BJ (cell line): Measurements from ENCODE around the gene MEX3A. TPM values are rescaled to one million over a fixed set of nuclear protein-coding genes. Genes with fewer than 3 reads are reported as not detected.
"Not testable (repeated sequence)": the region's sequence is repeated elsewhere in the genome, so short reads cannot be mapped to it uniquely, and the experiment has no call there.

Experiments used
- CTCF ChIA-PET: fragments of 350-600 bp; formaldehyde crosslinking; extraction: SDS; loops from one replicate; lab custom pipeline; 2021; ENCODE audit warnings: antibody characterized with exemption, inconsistent platforms; lab: Yijun Ruan, JAX
- POLR2A ChIA-PET: fragments of 300-600 bp; sonication (Branson Sonifier 250); formaldehyde crosslinking; extraction: SDS; loops from one replicate; lab custom pipeline; 2021; ENCODE audit warnings: antibody characterized with exemption; lab: Charles Lee
- DNase-seq: peaks from one replicate; pipeline ENCODE4 v3.0.0-alpha.2; 2011; ENCODE audit warnings: low read depth
- H3K27me3 ChIP-seq: 2 replicates; pipeline ENCODE4 v1.6.0; 2011; ENCODE audit warnings: low read length; ENCODE audit not compliant: control insufficient read depth, insufficient read depth
- H3K36me3 ChIP-seq: 2 replicates; pipeline ENCODE4 v1.5.1; 2011; ENCODE audit warnings: low read length; ENCODE audit not compliant: control insufficient read depth, insufficient read depth
- H3K4me3 ChIP-seq: 2 replicates; pipeline ENCODE4 v1.5.1; 2011; ENCODE audit warnings: low read depth, mild to moderate bottlenecking, control low read depth, low read length
- polyA plus RNA-seq: library from polyadenylated mRNA; depleted of rRNA; stranded (reverse); fragments of >200 nt; gene quantifications from 2 replicates; pipeline ENCODE4 v1.2.3, GENCODE V29; 2011
- TF ChIP-seq, protein P1 (sequence below): IDR thresholded peaks from 2 replicates; pipeline ENCODE4 v1.5.1; 2011; ENCODE audit warnings: low read depth, mild to moderate bottlenecking, control low read depth, inconsistent platforms, low read length, moderate library complexity; ENCODE audit not compliant: insufficient read depth

The MEX3A gene
- polyA plus RNA-seq, 1 experiment = 1.9 TPM

DNA sequence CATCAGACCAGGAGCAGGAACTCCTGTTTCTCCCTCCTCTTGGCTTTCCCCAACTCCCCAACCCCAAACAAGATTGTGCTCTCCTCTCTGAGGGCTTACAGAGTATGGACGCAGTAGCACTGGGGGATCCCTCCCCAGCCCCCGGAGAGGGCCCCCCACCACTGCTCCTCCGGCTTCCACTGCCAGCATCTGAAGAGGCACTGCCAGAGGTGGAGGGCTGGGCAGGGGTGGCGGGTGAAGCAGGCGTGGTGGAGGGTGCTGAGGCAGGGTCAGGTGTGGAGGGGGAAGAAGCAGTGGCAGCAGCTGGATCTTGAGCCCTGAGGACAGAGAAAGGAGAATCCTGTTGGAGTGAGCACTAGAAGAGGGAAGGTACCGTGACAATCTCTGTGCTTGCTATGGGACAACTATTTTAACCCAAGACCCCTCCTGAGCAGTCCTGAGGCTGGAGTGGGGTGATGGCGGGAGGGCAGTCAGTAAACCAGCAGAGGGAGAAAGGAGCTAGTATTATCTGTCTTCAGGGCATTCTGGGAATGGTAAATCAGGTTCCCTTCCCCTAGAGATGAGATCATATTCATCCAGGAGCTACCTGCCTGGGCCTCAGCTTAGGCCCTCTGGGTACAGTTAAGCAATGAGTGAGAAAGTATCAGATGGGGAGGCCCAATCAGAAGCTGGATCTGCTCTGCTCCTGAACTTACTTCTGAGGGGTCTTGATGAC is 31.1 kb downstream of the MEX3A start:
- POLR2A ChIA-PET = no interaction called here
- CTCF ChIA-PET = interaction anchor here (0.7 to 2.1 kb wide), 4 partner anchors 9 to 15 kb away, joined by 3 to 6 read pairs (median 4); no protein-coding TSS in a partner anchor
- no peak for DNase-seq
- peaks cover 3% of the 10 kb centered on the region for H3K36me3 ChIP-seq
- TF ChIP-seq, protein P1, sequence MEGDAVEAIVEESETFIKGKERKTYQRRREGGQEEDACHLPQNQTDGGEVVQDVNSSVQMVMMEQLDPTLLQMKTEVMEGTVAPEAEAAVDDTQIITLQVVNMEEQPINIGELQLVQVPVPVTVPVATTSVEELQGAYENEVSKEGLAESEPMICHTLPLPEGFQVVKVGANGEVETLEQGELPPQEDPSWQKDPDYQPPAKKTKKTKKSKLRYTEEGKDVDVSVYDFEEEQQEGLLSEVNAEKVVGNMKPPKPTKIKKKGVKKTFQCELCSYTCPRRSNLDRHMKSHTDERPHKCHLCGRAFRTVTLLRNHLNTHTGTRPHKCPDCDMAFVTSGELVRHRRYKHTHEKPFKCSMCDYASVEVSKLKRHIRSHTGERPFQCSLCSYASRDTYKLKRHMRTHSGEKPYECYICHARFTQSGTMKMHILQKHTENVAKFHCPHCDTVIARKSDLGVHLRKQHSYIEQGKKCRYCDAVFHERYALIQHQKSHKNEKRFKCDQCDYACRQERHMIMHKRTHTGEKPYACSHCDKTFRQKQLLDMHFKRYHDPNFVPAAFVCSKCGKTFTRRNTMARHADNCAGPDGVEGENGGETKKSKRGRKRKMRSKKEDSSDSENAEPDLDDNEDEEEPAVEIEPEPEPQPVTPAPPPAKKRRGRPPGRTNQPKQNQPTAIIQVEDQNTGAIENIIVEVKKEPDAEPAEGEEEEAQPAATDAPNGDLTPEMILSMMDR = no peak
- no peak overlapping the region for H3K4me3 ChIP-seq
- H3K27me3 ChIP-seq = no peaks in the 10 kb centered on the region

DNA sequence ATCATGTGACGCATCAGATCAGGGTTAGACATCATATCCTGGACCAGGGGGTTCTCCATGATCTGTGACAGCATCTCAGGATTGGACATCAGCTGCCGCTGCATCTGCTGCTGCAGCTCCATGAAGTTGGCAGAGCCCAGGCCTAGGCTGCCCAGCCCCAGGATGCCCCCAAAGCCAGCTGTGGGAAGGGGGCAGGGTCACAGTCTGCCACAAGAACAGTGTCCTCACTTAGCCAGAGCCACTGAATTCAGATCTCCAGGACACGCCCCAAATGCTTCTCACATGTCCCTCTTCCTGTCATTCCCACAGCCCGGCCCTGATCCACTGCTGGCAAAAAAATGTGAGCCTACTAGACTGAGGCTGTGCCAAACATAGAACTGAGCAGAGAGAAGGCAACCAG is 31.9 kb downstream of the MEX3A start:
- DNase-seq = no peak
- Histone ChIP-seq H3K36me3 (peaks cover 3% of the 10 kb centered on the region), H3K4me3 (no peak overlapping the region), H3K27me3 (no peaks in the 10 kb centered on the region)
- TF ChIP-seq, protein P1 = no peak
- POLR2A ChIA-PET = no interaction called here
- CTCF ChIA-PET = interaction anchor here (1.2 to 2.2 kb wide), 4 partner anchors 15 to 79 kb away, joined by 3 to 6 read pairs (median 5); no protein-coding TSS in a partner anchor

DNA sequence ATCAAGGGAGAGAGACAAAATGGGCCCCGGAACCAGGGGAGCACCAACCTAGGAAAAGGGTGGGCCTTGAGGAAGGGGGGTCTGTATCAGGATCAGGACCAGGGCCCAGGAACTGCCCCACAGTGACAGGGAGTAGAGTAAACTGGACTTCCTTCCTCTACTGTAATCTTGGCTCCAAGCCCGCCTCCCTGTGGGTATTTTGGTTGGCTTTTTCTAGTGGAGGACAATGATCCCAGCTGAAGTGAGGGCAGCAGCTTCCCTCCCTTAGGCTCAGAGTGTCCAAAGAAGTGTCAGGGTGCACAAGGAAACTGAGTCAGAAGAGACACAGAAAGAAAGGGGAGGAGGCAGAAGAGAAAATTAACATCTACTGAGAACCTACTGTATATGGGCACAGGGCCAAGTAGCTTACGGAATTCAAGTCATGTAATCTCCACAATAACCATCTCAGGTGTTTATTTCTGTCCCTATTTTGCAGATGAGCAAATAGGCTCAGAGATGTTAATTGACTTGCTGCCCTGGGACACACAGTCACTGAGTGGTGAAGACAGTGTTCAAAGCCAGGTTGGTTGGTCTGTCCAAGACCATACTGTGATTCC is 33.5 kb downstream of the MEX3A start:
- Histone ChIP-seq H3K4me3 (no peak overlapping the region), H3K27me3 (no peaks in the 10 kb centered on the region), H3K36me3 (peaks cover 6% of the 10 kb centered on the region)
- ChIA-PET POLR2A (no interaction called here), CTCF (interaction anchor here (0.9 to 2.2 kb wide), 4 partner anchors 8 to 59 kb away, joined by 3 to 6 read pairs (median 4); no protein-coding TSS in a partner anchor)
- DNase-seq = no peak
- TF ChIP-seq, protein P1 = no peak

DNA sequence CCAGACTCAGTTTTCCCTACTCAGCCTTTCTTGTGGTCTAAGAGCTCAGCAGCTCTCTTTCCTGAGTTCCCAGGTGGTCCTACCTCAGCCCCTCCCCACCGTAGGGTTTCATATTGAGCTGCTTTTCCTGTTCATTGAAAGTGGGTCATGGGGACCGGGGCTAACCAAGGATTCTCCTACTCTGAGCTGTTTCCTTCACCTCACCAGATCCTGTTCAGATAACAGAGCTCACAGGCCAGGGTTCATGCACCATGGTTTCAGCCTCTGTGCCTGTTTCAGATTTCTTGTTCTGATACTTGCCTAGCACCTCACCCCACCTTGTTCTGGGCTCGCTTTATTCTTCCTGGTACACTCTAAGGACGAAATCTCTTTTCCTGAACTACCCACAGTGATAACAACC is 37.2 kb downstream of the MEX3A start:
- CTCF ChIA-PET = no interaction called here
- no peaks in the 10 kb centered on the region for H3K27me3 ChIP-seq
- no peak for DNase-seq
- POLR2A ChIA-PET = no interaction called here
- no peak overlapping the region for H3K4me3 ChIP-seq
- TF ChIP-seq, protein P1 = no peak
- peaks cover 12% of the 10 kb centered on the region for H3K36me3 ChIP-seq

DNA sequence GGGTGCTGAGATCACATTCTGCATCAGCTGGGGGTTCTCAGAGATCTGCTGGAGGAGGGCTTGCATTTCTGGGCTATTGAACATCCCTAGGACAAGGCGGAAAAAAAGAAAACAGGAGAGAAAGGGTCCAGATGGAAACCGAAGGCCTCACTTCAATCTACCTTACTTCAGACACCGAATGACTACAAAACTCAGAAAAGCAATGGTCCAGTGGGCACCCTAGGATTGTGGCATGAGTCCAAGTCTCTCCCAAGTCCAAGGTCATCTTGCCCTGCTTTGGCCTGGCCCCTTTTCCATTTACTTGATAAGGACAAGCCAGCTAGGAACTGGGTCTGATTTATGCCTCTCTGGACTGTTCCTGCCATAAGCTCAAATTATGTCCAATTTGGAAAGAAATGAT is 39.4 kb downstream of the MEX3A start:
- CTCF ChIA-PET = interaction anchor here (0.8 to 2.4 kb wide), 4 partner anchors 9 to 17 kb away, joined by 3 to 6 read pairs (median 4); no protein-coding TSS in a partner anchor
- no peak for DNase-seq
- TF ChIP-seq, protein P1 = no peak
- Histone ChIP-seq H3K4me3 (no peak overlapping the region), H3K36me3 (peaks cover 9% of the 10 kb centered on the region; the same call in 1 of the 2 replicates), H3K27me3 (no peaks in the 10 kb centered on the region)
- POLR2A ChIA-PET = no interaction called here

DNA sequence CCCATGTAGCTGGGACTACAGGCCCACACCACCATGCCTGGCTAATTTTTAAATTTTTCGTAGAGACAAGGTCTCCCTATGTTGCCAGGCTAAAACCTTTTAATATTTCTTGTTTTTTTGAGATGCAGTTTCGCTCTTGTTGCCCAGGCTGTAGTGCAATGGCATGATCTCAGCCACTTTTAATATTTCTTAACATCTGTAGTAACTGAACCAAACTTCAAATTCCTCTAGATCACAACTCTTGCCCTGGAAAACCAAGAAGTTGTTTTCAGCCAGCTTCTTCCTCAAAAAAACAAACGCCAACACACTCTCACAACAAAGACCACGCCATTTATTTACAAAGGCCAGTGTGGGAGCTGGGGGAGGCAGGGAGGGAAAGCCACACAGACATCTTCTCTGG is 47.3 kb downstream of the MEX3A start:
- DNase-seq, CTCF ChIA-PET, H3K4me3 ChIP-seq, POLR2A ChIA-PET, H3K27me3 ChIP-seq, H3K36me3 ChIP-seq: not testable (repeated sequence)
